Right lobe of liver (tissue), 4 donors: ENCODE measurements around the gene MID2.

Experiments used
- CTCF ChIP-seq, 4 donors: fragments of 200-600 bp in 3 of 4; fragments of 450-650 bp in 1 of 4; IDR thresholded peaks; one replicate each; pipeline versions ENCODE4 v1.5.1 to v1.8.0; 2016 to 2022; ENCODE audit warnings: antibody characterized with exemption in 4 of 4, mild to moderate bottlenecking in 2 of 4
- POLR2A ChIP-seq: fragments of 450-650 bp; IDR thresholded peaks from one replicate; pipeline ENCODE4 v1.6.1; 2017; ENCODE audit warnings: antibody characterized with exemption, mild to moderate bottlenecking
- donor health status: DM: no; HTN: no; CAD: no.
- donor health status: DM: no; HTN: no; CAD: no.
- donor health status: DM: no; HTN: yes; CAD: no.

- TF ChIP-seq CTCF (IDR thresholded peaks at IDR 0.05), result no peak
- TF ChIP-seq POLR2A, result no peak
Observed at GRCh38 chrX:107829878-107830277, 4.2 kb downstream of the MID2 start.
